Memory B cell (primary cell): ENCODE data around the gene RAB24.
A peak's percentile ranks its signal among the peaks of the same experiment; 100 is the strongest.

ENCODE experiments used
- ATAC-seq: fragments of 150-1000 bp; cut with Tn5 transposase; 2 replicates; pipeline ENCODE4 v1.10.0; 2021; ENCODE audit warnings: low read depth, mild to moderate bottlenecking, moderate library complexity
- DNase-seq, 2 donors: peaks; one replicate each; pipeline ENCODE4 v3.0.0; 2022; ENCODE audit warnings: low spot score in 2 of 2
- H3K27ac Mint-ChIP-seq: one replicate; pipeline ENCODE4 v1.8.0; 2022; ENCODE audit warnings: mild to moderate bottlenecking, moderate library complexity, mixed read lengths
- H3K27me3 Mint-ChIP-seq: one replicate; pipeline ENCODE4 v1.8.0; 2022; ENCODE audit warnings: mixed read lengths
- H3K36me3 Mint-ChIP-seq: one replicate; pipeline ENCODE4 v1.8.0; 2022; ENCODE audit warnings: mild to moderate bottlenecking, mixed read lengths
- H3K4me1 Mint-ChIP-seq: one replicate; pipeline ENCODE4 v1.8.0; 2022; ENCODE audit warnings: mixed read lengths
- H3K4me3 Mint-ChIP-seq: one replicate; pipeline ENCODE4 v1.8.0; 2022; ENCODE audit warnings: mild to moderate bottlenecking, moderate library complexity, mixed read lengths
- H3K9me3 Mint-ChIP-seq: one replicate; pipeline ENCODE4 v1.8.0; 2022; ENCODE audit warnings: mixed read lengths

RAB24 gene

DNA sequence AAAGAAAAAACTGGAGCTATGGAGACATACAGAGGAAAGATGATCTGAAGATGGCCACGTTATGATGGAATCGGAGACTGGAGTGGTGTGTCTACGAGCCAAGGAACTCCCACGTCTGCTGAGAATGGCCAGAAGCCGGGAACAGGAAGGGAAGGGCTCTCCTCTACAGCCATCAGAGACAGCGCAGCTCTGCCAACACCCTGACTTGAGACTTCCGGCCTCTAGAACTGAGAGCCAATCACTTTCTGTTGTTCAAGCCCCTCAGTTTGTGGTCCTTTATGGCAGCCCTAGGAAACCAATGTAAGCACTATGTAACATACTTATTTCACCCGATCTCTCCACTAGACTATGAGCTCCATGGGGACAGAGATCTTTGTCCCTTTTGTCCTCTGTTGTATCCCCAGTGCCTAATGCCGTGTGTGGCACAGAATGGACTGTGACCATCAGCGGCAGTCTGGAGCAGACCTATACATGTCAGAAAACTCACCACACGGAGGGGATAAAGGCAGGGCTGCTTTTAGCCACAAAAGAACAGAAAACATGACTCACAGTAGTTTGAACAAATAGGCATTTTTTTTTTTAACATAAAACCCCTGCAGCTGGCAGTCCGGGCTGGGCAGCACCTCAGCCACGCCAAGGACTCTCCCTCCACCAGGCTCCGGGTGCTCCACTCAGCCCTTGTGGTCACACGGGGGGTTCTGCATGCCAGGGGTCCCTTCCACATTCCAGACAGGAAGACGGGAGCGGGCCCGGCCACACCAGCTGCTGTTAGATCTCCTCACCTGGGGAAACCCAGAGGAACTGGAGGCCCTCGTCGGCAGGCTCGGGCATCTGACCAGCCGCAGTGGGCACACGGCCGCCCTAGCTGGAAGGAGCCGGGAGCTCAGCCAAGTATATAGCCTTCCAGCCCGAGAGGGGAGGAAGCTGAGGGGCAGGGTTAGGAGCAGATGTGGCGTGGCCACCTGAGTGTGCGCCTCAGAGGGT is 24.3 kb upstream of the RAB24 start:
- Mint-ChIP-seq H3K4me1 (peaks cover 2% of the 10 kb centered on the region), H3K4me3 (no peak overlapping the region), H3K36me3 (peaks cover 13% of the 10 kb centered on the region), H3K27ac (no peak overlapping the region), H3K9me3 (no peaks in the 10 kb centered on the region), H3K27me3 (no peaks in the 10 kb centered on the region)
- DNase-seq (no peak), ATAC-seq (no peak)

DNA sequence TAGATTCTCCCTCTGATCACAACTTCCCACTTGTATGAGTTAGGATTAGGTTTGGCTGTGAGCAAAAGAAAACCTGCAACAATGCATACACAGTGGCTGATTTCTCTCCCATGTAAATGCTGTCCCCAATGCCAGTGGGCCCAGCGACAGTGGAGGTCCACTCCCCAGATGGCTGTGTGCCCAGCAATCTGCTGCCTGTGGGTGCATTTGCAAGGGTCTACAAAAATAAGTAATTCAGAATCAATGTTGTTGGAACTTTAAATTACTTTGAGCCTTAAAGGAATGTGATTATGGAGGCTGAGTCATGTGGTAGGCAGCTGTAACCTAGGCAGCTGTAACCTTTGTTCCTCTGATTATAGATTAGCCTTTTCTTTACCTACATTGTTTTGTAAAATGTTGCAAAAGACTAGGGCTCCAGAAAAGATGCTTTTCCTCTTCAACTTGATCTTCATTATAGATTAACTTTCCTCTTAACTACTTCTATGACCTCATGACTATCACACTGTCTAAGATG is 22.4 kb upstream of the RAB24 start:
- H3K36me3 Mint-ChIP-seq: peaks cover 12% of the 10 kb centered on the region
- no peaks in the 10 kb centered on the region for H3K27me3 Mint-ChIP-seq
- no peak for ATAC-seq
- H3K27ac Mint-ChIP-seq: no peak overlapping the region
- H3K9me3 Mint-ChIP-seq: no peaks in the 10 kb centered on the region
- no peak for DNase-seq
- H3K4me1 Mint-ChIP-seq: peaks cover 5% of the 10 kb centered on the region
- no peak overlapping the region for H3K4me3 Mint-ChIP-seq

DNA sequence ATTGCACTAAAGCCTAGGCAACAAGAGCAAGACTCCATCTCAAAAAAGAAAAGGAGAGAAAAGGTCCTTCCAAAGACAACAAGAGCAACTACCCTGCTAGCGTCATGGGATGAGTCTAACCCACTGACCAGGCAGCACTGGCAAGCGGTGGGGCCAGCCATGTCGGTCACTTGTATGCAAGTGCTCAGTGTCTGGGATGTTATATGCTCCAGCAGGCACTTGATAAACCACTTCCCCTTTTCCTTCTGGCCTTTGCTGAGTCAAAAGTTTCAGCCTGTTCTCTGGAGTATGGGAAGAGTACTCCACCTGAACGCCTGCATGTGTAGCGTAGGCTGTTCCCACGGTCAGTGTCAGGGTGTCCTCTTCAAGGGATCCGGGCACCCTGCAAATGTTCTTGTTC is 17.4 kb upstream of the RAB24 start:
- peaks cover 10% of the 10 kb centered on the region for H3K36me3 Mint-ChIP-seq
- peaks cover 9% of the 10 kb centered on the region for H3K4me1 Mint-ChIP-seq
- no peak overlapping the region for H3K4me3 Mint-ChIP-seq
- peak; percentile 56 for ATAC-seq
- peaks cover 2% of the 10 kb centered on the region for H3K9me3 Mint-ChIP-seq
- no peak for DNase-seq
- H3K27ac Mint-ChIP-seq: no peak overlapping the region
- no peaks in the 10 kb centered on the region for H3K27me3 Mint-ChIP-seq

GRCh38 chr5:177319913-177320588 is 16.5 kb upstream of the RAB24 start:
- Mint-ChIP-seq H3K4me1 (peaks cover 9% of the 10 kb centered on the region), H3K27me3 (no peaks in the 10 kb centered on the region), H3K36me3 (peaks cover 10% of the 10 kb centered on the region), H3K4me3 (no peak overlapping the region), H3K9me3 (peaks cover 2% of the 10 kb centered on the region), H3K27ac (no peak overlapping the region)
- ATAC-seq (no peak), DNase-seq (no peak)

DNA sequence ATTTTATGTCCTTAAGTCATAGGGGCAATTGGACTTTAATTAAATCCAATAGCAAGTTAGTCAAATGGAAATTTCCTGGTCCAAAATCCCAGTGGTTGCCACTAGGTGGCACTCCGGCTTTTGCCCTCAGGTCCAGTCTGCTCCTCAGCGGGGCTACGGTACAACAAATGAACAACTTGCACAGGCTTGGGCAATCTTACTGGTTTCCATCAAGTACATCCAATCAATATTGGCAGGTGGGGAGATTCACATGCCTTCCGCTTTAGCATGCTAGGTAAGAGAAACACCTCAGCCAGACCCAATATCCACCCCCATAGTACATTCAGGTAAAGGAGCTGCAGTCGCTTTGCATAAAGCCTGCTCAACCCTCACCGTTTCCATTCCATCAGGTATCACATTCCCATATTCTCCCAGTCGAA is 14.4 kb upstream of the RAB24 start:
- Mint-ChIP-seq H3K27ac (no peak overlapping the region), H3K36me3 (peaks cover 6% of the 10 kb centered on the region), H3K4me3 (no peak overlapping the region), H3K9me3 (peaks cover 2% of the 10 kb centered on the region), H3K4me1 (peaks cover 10% of the 10 kb centered on the region), H3K27me3 (no peaks in the 10 kb centered on the region)
- peak; percentile 59 to 61 for DNase-seq
- peak; percentile 69 for ATAC-seq

DNA sequence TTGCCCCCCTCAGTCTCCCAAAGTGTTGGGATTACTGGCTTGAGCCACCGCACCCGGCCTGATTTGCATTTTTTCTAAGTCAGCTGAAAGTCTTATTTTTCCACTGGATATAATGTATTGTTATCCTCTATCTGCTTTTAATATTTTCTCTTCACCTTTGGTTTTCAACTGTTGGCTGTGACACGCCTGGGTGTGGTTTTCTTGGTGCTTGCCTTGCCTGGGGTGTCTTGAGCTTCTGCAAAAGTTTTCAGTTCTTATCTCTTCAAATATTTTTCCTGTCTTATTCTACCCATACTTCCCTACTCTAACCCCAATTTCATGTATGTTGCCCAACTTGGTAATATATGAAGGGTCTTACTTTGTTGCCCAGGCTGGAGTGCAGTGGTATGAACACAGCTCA is 12.5 kb upstream of the RAB24 start:
- Mint-ChIP-seq H3K27ac (no peak overlapping the region), H3K36me3 (peaks cover 6% of the 10 kb centered on the region), H3K4me3 (no peak overlapping the region), H3K9me3 (peaks cover 2% of the 10 kb centered on the region), H3K4me1 (peaks cover 10% of the 10 kb centered on the region), H3K27me3 (no peaks in the 10 kb centered on the region)
- ATAC-seq (no peak), DNase-seq (no peak)

DNA sequence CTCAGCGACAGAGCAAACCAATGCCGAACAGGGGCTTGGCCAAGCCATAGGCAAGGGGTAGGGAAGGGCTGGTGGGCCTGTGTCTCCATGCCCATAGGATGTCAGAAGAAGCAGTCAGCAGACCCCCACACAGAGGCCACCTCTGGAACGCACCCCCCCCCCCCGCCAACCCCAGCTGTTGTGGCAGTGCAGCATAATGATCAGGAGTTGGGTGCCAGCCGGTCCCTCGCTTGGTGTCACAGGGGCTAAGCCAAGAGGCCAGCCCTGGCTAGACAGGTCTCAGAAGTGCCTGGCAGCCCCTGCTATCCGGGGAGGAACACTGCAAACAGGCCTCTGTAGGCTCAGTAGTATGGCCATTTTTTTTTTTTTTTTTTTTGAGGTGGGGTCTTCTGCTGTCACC is 11.9 kb upstream of the RAB24 start:
- Mint-ChIP-seq H3K27me3 (no peaks in the 10 kb centered on the region), H3K4me1 (peaks cover 12% of the 10 kb centered on the region), H3K9me3 (peaks cover 2% of the 10 kb centered on the region), H3K4me3 (no peak overlapping the region), H3K36me3 (peaks cover 6% of the 10 kb centered on the region), H3K27ac (no peak overlapping the region)
- DNase-seq: no peak
- no peak for ATAC-seq

DNA sequence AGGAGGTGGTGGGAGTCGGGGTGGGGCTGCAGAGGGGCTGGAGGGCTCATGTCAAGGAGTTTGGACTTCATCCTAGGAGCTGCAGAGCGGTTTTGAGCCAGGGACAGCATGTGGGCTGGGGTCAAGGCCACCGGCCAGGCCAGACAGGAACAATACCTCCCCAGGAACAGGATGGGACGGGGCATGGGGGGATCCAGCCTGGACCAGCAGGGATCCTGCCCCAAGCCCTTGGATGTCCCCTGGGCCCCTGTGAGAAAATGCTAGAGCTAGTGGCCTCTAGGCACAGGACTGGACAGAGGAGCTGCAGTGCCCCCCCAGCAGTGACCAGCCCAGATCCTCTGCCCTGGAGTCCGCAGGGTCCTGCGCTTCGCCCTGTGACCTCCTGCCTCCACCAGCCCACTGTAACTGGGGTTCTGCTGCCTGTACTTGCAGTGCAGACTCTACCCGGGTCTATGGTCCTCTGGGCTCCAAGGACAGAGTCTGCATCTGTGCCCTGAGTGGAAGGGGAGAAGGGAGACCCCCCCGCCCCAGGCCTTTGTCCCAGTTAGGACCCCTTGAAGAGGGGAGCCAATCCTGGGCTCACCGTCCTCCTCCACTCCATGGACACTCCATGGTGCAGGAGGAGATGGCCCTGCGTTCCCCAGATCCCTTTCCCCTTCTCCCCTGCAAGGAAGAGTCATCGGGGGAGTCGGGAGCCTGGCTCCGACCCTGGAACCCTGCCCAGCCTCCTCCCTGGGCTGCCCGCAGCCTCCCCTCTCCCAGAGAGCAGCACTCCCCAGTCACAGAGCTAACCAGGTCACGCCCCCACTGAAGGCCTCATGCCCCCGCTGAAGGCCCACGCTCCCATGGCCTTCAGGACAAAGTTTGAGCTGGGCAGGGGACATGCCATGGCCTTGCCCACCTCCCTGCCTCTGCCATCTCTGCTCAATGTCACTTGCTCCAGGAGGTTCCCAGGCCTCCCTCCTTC is 11.1 kb upstream of the RAB24 start:
- Mint-ChIP-seq H3K4me3 (no peak overlapping the region), H3K4me1 (peaks cover 16% of the 10 kb centered on the region), H3K9me3 (no peaks in the 10 kb centered on the region), H3K27ac (no peak overlapping the region), H3K36me3 (peaks cover 4% of the 10 kb centered on the region), H3K27me3 (no peaks in the 10 kb centered on the region)
- ATAC-seq (no peak), DNase-seq (no peak)

DNA sequence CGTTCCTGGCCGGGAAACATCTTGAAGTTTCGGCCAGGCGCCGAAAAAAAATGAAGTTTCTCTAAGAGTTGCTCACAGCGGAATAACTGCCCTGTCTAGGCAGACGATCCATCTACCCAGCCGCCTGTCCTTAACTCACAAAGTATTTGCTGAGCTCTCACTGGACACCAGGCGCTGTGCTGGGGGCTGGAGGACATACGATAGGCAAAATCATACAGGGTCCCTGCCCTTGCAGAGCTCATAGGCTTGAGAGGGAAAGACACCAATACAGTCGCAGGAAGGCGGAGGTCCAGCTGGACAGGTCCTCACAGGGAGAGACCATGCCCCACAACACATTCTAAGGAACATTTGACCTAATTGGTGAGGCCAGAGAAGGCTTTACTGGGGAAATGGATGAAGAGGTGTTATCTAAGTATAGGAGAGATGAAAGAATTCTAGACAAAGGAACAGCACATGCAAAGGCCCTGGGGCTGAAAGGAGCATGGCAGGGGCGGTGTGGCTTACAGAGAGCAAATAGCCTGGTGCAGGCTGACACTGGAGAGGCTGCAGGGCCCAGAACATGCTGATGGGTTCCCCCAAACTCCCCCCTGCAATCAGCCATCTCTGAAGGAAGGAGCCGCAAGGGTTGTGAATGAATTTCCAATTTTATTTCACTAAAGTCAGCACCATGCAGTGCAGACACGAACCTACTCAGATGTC is 10.2 kb upstream of the RAB24 start:
- H3K4me3 Mint-ChIP-seq: no peak overlapping the region
- H3K9me3 Mint-ChIP-seq: no peaks in the 10 kb centered on the region
- ATAC-seq: no peak
- H3K27ac Mint-ChIP-seq: no peak overlapping the region
- peaks cover 24% of the 10 kb centered on the region for H3K4me1 Mint-ChIP-seq
- no peak for DNase-seq
- H3K27me3 Mint-ChIP-seq: no peaks in the 10 kb centered on the region
- no peaks in the 10 kb centered on the region for H3K36me3 Mint-ChIP-seq

GRCh38 chr5:177312649-177313181 is 9.2 kb upstream of the RAB24 start:
- Mint-ChIP-seq H3K36me3 (no peaks in the 10 kb centered on the region), H3K4me3 (peak overlapping the region; percentile 87), H3K9me3 (no peaks in the 10 kb centered on the region), H3K27ac (no peak overlapping the region), H3K27me3 (no peaks in the 10 kb centered on the region), H3K4me1 (peaks cover 21% of the 10 kb centered on the region)
- ATAC-seq (peak; percentile 10), DNase-seq (no peak)

DNA sequence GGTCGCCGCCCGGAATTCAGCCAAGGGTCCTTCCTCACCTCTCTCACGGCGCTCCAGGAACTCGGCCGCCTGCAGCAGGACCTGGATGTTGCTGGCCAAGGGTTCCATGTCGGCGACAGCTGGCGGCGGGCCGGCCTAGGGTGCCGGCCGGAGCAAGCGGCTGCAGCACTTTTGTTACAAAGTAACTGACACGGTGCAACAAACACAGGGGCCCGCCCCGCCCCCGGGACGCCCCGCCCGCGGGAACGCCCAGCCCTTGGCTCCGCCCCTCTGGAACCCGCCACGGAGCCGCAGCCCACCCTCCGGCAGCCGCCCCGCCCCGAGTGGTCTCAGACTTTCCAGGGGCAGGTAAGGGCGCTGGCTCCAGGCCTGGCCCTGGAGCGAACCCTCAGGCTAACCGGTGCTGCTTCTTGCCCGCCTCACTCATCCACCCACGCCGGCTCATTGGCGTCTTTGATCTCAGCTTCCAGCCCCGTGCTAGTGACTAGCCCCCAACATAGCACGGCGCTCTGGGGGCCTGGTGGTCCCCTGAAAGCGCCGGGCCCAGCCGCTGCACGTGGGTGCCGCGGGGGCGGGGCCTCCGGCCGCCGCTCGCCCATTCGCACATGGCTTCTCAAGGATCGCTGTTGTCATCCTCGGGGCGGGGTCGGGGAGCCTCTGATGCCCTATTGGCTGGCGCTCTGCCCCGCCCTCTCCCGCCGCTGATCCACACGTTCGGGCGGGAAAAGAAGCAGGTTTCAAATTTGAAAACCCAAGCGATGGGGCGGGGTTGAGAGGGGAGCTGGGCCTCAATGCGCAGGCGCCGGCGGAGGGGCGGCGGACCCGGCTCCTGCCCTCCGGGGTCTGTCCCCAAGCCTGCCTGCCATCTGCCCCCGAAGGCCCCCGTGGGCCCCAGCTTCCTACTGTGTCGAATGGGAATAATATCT is 8.5 kb upstream of the RAB24 start, which contains the start of gene MXD3:
MXD3 (minus strand) TSS at position 176 of the 926 bp plus-strand sequence; CDS start at position 108, 68 bp downstream.
- H3K9me3 Mint-ChIP-seq: no peaks in the 10 kb centered on the region
- DNase-seq (peak; percentile 83 to 92), ATAC-seq (peak; percentile 87)
- peak within 1 kb of the TSS; percentile 4 for H3K27ac Mint-ChIP-seq
- H3K27me3 Mint-ChIP-seq: no peaks in the 10 kb centered on the region
- H3K4me3 Mint-ChIP-seq: peak within 1 kb of the TSS; percentile 87
- peaks cover under 1% of the 10 kb centered on the region for H3K36me3 Mint-ChIP-seq
- H3K4me1 Mint-ChIP-seq: peaks cover 22% of the 10 kb centered on the region

DNA sequence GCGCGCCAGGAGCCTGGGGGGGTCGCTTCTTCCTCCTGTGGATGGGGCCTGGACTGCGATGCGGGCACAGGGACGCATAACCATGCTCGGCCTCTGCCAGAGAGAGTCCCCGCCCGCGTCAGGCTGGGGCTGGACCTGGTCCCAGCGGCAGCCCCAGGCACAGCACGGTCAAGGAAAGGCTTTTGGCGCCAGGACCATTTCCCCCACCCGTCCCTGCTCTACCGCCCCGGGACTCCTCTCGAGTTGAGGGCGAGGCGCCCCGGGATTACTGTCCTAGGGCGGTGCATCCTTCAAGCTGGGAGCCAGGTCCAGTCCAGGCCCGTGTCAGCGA is 7.8 kb upstream of the RAB24 start:
- no peak overlapping the region for H3K27ac Mint-ChIP-seq
- no peaks in the 10 kb centered on the region for H3K27me3 Mint-ChIP-seq
- H3K36me3 Mint-ChIP-seq: peaks cover 3% of the 10 kb centered on the region
- DNase-seq (no peak), ATAC-seq (no peak)
- H3K4me1 Mint-ChIP-seq: peaks cover 25% of the 10 kb centered on the region
- no peaks in the 10 kb centered on the region for H3K9me3 Mint-ChIP-seq
- H3K4me3 Mint-ChIP-seq: peak overlapping the region; percentile 87
